ENCODE results near the gene ALX3. TPM values are rescaled to one million over a fixed set of nuclear protein-coding genes. Genes with fewer than 3 reads are reported as not detected.

Gene ALX3
- total and polyA plus RNA-seq, 10 of the 15 experiments (the other 5 are each of a cell fraction or from before 2014, with no cell fraction given), result not detected

GRCh38 chr1:110094931-110095654, 24.6 kb upstream of the ALX3 start:
- no TSS peak for BruUV-seq (replicated peaks)
- H3K4me3 ChIP-seq, result no peak overlapping the region
- ChIA-PET RAD21 (ENCODE audit: unreplicated experiment) (no interaction called here), CTCF (interaction anchor here (2.3 to 2.6 kb wide), 2 partner anchors 11 to 22 kb away, joined by 6 to 9 read pairs; no protein-coding TSS in a partner anchor), POLR2A (no interaction called here), SMC1A (ENCODE audit: uncharacterized antibody, unreplicated experiment) (no interaction called here)
- ATAC-seq (no peak), DNase-seq (ENCODE audit: low read depth, low spot score) (no peak), FAIRE-seq (no peak)
- no peaks in the 10 kb centered on the region for H3K9me3 ChIP-seq (replicated peaks; ENCODE audit: control insufficient read depth, insufficient read depth, low read length)
- H3K4me1 ChIP-seq (ENCODE audit: control insufficient read depth, insufficient read depth, low read length), result no peaks in the 10 kb centered on the region
- no peaks in the 10 kb centered on the region for H3K79me2 ChIP-seq (ENCODE audit: control insufficient read depth, insufficient read depth, low read length)
- H3K36me3 ChIP-seq (ENCODE audit: control insufficient read depth in 2 of 2, insufficient read depth in 2 of 2, low read length in 1 of 2), result no peaks in the 10 kb centered on the region
- TF ChIP-seq SMAD5 (IDR thresholded peaks at IDR 0.05; ENCODE audit: low read depth), result no peak
- TF ChIP-seq STAT3 (IDR thresholded peaks at IDR 0.05; ENCODE audit: low read depth, low read length), result no peak
- no peak for TF ChIP-seq YBX1 (IDR thresholded peaks at IDR 0.05)
- no peak for TF ChIP-seq E2F8 (IDR thresholded peaks at IDR 0.05; ENCODE audit: low read depth, partially characterized antibody)
- TF ChIP-seq PAX8 (IDR thresholded peaks at IDR 0.05), result no peak
- H3K27me3 ChIP-seq (replicated peaks in 1 of 2; ENCODE audit: control insufficient read depth in 2 of 2, insufficient read depth in 2 of 2, low read length in 1 of 2), result peaks cover 0 to 9% of the 10 kb centered on the region in 2 experiments; a peak in 2 of 4 replicates
- intact Hi-C loops (cut with micrococcal nuclease; ENCODE audit: unreplicated experiment) (no loop called here), in situ Hi-C loops (cut with MboI) (no loop called here)
- no peak overlapping the region for H3K27ac ChIP-seq (ENCODE audit: control insufficient read depth, insufficient read depth)
- no peak overlapping the region for H3K9ac ChIP-seq (ENCODE audit: control insufficient read depth, insufficient read depth, low read length)
- H3K4me2 ChIP-seq (ENCODE audit: control insufficient read depth, insufficient read depth), result no peak overlapping the region
- 17% methylated on average over 7 of the region's 7 CpGs for whole genome bisulfite sequencing (ENCODE audit: insufficient coverage, insufficient replicate concordance, low lambda C conversion rate, missing lambda C conversion rate)
- no peak overlapping the region for H2AFZ ChIP-seq (ENCODE audit: control insufficient read depth, low read depth, low read length)
- H4K20me1 ChIP-seq (ENCODE audit: control insufficient read depth, insufficient read depth), result no peaks in the 10 kb centered on the region

Data from GM12878 (cell line).